Mucosa of stomach (tissue), 1 donor: Measurements from ENCODE around the gene CCDC170.
A peak's percentile ranks its signal among the peaks of the same experiment; 100 is the strongest.
"Not testable (repeated sequence)": the region's sequence is repeated elsewhere in the genome, so short reads cannot be mapped to it uniquely, and the experiment has no call there.

Source experiments
- H3K27me3 ChIP-seq: one replicate; pipeline ENCODE4 v1.7.0; 2013; ENCODE audit warnings: mild to moderate bottlenecking, low read length; ENCODE audit not compliant: control insufficient read depth, insufficient read depth
- H3K36me3 ChIP-seq: one replicate; pipeline ENCODE4 v1.7.0; 2013; ENCODE audit warnings: low read length; ENCODE audit not compliant: control insufficient read depth, insufficient read depth
- H3K4me1 ChIP-seq: one replicate; pipeline ENCODE4 v1.7.0; 2013; ENCODE audit warnings: mild to moderate bottlenecking, low read length; ENCODE audit not compliant: control insufficient read depth, insufficient read depth
- H3K4me3 ChIP-seq: one replicate; pipeline ENCODE4 v1.7.0; 2013; ENCODE audit warnings: low read length
- H3K9ac ChIP-seq: one replicate; pipeline ENCODE4 v1.7.0; 2013; ENCODE audit warnings: mild to moderate bottlenecking, low read length, moderate library complexity
- H3K9me3 ChIP-seq: one replicate; pipeline ENCODE4 v1.7.0; 2013; ENCODE audit warnings: mild to moderate bottlenecking, low read length, moderate library complexity; ENCODE audit not compliant: control insufficient read depth
- donor health status: Pancreatic carcinoma.

CCDC170 gene

DNA sequence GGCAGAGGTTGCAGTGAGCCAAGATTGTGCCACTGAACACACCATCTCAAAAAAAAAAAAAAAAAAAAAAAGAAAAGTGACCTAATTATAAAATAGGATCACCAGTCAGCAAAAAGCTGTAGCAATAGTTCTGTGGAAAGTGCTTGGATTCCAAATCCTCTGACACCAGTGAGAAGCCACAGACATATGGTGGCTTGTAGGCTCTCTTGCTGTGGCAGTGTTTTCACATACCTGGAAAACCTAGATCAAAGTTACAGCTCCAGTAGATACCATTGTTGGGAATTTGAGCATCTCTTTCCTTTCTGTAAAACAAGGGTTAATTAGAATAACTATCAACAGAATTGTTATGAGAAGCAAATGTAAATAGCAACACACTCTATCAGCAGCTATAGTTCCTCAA, 4.1 kb downstream of the CCDC170 start:
- Histone ChIP-seq H3K27me3 (no peaks in the 10 kb centered on the region), H3K9me3 (no peaks in the 10 kb centered on the region), H3K4me1 (peaks cover 22% of the 10 kb centered on the region), H3K4me3 (no peak overlapping the region), H3K36me3 (no peaks in the 10 kb centered on the region), H3K9ac (no peak overlapping the region)

DNA sequence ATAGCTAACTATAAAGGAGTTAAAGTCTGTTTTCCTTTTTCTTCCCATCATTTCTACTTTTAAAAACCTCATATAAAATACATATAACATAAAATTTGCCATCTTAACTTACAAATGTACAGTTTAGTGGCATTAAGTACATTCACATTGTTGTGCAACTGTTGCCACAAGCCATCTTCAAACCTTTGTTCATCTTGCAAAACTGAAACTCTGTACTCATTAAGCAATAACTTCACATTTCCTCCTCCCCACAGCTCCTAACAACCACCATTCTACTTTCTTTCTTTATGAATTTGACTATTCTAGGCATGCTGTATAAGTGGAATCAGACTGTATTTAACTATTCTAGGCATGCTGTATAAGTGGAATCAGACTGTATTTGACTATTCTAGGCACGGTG, 4.5 kb downstream of the CCDC170 start:
- Histone ChIP-seq H3K9me3 (no peaks in the 10 kb centered on the region), H3K4me1 (peaks cover 21% of the 10 kb centered on the region), H3K9ac (no peak overlapping the region), H3K36me3 (no peaks in the 10 kb centered on the region), H3K4me3 (no peak overlapping the region), H3K27me3 (no peaks in the 10 kb centered on the region)

DNA sequence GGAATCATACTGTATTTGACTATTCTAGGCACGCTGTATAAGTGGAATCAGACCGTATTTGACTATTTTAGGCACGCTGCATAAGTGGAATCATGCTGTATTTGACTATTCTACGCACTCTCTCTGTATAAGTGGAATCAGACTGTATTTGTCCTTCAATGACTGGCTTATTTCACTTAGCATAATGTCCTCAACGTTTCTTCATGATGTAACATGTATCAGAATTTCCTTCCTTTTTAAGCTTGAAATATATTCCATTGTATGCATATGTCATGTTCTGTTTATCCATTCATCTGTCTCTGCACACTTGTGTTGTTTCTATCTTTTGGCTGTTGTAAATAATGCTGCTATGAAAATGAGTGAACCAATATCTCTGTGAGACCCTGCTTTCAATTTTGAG, 5.7 kb downstream of the CCDC170 start:
- no peak overlapping the region for H3K9ac ChIP-seq
- peaks cover 24% of the 10 kb centered on the region for H3K4me1 ChIP-seq
- H3K9me3 ChIP-seq = no peaks in the 10 kb centered on the region
- no peaks in the 10 kb centered on the region for H3K27me3 ChIP-seq
- H3K36me3 ChIP-seq = no peaks in the 10 kb centered on the region
- no peak overlapping the region for H3K4me3 ChIP-seq

DNA sequence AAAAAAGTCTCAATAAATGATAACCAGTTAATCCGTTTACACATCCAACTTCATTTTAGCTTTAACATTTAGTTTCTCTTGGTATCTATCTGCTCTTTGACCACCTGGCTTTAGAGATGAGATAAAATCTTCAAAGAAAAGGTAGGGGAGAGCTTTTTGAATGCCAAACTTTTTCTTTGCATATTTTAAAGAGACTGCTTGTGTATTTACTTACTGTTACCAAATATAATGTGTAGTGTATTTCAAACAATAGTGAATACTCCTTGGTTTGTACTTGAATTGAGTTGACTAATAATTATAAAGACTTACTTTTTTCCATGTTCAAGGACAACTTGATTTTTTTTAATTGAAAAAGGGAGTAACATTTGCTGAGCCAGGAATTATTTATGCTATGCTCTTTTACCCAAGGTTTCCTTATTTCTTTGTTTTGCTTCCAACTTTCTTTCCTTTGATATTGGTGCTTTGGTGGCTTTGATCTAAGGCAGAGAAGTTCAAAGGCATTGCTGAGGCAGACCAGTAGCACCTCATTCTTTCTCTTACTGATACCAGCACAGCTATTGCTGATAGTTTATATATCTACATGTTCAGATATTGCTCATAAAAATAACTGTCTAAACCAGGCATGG, 7.8 kb downstream of the CCDC170 start:
- Histone ChIP-seq H3K9me3 (no peaks in the 10 kb centered on the region), H3K4me1 (peaks cover 16% of the 10 kb centered on the region), H3K27me3 (no peaks in the 10 kb centered on the region), H3K36me3 (no peaks in the 10 kb centered on the region), H3K9ac (no peak overlapping the region), H3K4me3 (no peak overlapping the region)

DNA sequence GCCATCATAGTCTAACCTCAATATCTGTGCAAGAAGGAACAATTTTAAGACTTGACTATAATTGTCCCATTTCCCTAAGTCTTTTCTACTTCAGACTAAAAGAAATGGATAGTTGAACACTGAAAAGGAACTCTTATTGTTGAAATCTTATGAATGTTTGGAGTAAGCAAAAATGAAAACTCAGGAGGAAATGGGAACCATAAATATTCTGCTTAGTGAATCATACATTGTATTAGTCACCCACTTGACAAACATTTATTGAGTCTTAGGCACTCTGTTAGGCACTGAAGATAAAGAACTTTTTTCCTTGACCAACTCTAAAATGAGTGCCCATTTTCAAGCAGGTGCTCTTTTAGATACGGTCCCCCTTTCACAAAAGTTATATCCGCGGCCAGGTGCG, 8.7 kb downstream of the CCDC170 start:
- Histone ChIP-seq H3K4me3 (no peak overlapping the region), H3K9ac (peak overlapping the region; percentile 47), H3K4me1 (peaks cover 16% of the 10 kb centered on the region), H3K27me3 (no peaks in the 10 kb centered on the region), H3K36me3 (no peaks in the 10 kb centered on the region), H3K9me3 (no peaks in the 10 kb centered on the region)

DNA sequence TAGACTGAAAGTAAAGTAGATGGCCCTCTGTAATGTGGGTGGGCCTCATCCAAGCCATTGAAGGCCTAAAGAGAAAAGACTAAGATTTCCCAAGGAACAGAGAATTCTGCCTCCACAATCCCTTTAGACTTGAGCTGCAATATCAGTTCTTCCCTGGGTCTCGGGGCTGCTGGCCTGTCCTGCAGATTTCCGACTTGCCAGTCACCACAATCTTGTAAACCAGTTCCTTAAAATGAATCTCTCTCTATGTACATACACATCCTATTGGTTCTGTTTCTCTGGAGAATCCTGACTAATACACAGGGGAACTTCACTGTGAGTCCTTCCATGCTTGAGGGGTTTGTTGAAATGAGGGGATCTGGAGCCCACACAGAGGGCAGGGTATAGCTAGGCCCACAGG, 12.9 kb downstream of the CCDC170 start:
- no peak overlapping the region for H3K4me3 ChIP-seq
- no peaks in the 10 kb centered on the region for H3K36me3 ChIP-seq
- no peak overlapping the region for H3K9ac ChIP-seq
- H3K9me3 ChIP-seq = no peaks in the 10 kb centered on the region
- no peaks in the 10 kb centered on the region for H3K27me3 ChIP-seq
- H3K4me1 ChIP-seq = peaks cover 12% of the 10 kb centered on the region

DNA sequence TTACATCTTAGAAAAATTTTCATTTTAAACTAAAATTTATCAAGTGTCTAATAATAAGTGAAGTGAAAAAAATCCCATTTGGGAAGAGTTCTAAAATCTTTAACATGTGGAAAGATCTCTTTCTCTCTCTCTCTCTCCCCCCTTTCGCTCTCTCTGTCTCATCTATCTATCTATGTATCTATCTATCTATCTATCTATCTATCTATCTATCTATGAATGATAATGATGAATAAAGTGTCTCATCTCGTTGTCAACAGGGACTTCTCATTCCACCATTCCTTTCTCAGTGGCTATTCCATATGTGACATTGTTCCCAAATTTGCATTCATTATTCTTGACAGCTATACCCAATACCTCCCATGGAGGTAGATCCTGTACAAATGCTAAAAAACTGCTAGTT, 15.2 kb downstream of the CCDC170 start:
- H3K36me3 ChIP-seq = no peaks in the 10 kb centered on the region
- H3K9me3 ChIP-seq = no peaks in the 10 kb centered on the region
- H3K4me3 ChIP-seq = no peak overlapping the region
- no peak overlapping the region for H3K9ac ChIP-seq
- no peaks in the 10 kb centered on the region for H3K4me1 ChIP-seq
- H3K27me3 ChIP-seq = no peaks in the 10 kb centered on the region

DNA sequence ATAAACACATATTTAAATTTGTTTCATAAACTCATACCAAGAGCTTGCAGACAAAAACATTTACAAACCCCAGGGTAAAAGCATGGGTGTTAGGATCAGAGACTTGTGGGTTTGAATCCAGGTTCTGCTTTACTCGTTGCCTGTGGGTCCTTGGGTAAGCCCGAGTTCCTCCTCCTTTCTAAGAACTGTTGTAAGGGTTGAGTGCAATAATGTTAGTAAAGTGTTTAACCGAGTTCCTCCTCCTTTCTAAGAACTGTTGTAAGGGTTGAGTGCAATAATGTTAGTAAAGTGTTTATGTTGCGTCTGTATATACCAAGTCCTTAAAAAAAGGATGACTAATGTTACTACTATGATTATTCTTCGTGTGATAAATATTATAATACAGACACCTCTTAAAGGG, 18.7 kb downstream of the CCDC170 start:
- H3K27me3 ChIP-seq = no peaks in the 10 kb centered on the region
- no peaks in the 10 kb centered on the region for H3K4me1 ChIP-seq
- H3K4me3 ChIP-seq = no peak overlapping the region
- H3K36me3 ChIP-seq = no peaks in the 10 kb centered on the region
- no peak overlapping the region for H3K9ac ChIP-seq
- H3K9me3 ChIP-seq = no peaks in the 10 kb centered on the region

DNA sequence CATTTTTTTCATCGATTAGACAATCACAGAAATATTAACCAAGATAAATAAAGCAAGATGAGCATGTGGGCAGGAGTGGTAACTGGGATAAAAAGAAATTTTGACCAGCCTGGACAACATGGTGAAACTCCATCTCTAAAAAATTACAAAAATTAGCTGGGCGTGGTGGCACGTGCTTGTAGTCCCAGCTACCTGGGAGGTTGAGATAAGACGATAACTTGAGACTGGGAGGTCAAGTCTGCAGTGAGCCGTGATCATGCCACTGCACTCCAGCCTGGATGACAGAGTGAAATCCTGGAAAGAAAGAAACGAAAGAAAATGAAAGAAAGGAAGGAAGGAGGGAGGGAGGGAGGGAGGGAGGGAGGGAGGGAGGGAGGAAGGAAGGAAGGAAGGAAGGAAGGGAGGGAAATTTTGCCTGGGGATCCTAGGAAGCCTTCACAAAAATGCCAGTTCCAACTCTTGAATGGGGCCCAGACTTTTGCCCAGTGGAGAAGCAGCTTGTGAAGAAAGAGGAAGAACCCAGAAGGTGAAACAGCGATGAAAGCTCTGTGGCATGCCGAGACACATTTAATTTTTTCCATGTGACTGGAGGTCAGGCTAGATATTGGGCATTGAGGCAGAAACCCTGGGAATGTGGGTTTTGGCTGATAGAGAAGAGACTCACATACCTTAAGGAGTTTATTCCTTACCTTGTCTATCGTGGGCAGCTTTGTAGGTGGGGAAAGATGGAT, 20.3 kb downstream of the CCDC170 start:
- Histone ChIP-seq H3K9me3 (no peaks in the 10 kb centered on the region), H3K36me3 (no peaks in the 10 kb centered on the region), H3K4me3 (no peak overlapping the region), H3K4me1 (no peaks in the 10 kb centered on the region), H3K27me3 (no peaks in the 10 kb centered on the region), H3K9ac (no peak overlapping the region)

DNA sequence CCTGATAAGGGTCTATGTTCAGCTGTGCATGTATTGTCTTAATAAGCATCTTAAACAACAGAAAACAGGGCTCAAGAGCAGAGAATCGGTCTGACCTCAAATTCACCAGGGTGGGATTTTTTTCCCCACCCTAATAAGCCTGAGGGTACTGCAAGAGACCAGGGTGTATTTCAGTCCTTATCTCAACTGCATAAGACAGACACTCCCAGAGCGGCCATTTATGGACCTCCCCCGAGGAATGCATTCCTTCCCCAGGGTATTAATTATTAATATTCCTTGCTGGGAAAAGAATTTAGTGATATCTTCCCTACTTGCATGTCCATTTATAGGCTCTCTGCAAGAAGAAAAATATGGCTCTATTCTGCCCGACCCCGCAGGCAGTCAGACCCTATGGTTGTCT, 25.2 kb downstream of the CCDC170 start:
- not testable (repeated sequence) for H3K9ac ChIP-seq, H3K4me1 ChIP-seq, H3K9me3 ChIP-seq, H3K36me3 ChIP-seq, H3K4me3 ChIP-seq, H3K27me3 ChIP-seq

DNA sequence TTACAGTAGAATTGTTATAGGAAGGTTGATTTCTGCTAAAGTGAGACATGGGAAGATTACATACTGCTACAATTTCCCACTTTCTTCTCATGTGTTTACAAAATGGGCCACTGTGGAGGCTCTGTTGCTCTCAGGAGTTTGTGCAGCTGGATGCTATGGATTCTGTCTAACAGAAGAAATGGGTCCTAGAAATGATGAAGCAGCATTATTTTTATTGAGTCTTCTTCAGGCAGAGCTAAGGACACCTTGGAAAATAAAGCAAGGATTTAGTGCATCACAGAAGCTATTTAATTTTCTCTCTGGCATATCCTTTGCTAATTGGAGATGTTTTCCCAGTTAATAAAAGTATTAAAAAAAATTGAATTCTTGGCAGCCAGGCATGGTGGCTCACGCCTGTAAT, 29.2 kb downstream of the CCDC170 start:
- Histone ChIP-seq H3K9me3 (no peaks in the 10 kb centered on the region), H3K9ac (no peak overlapping the region), H3K4me3 (no peak overlapping the region), H3K36me3 (no peaks in the 10 kb centered on the region), H3K4me1 (no peaks in the 10 kb centered on the region), H3K27me3 (no peaks in the 10 kb centered on the region)

DNA sequence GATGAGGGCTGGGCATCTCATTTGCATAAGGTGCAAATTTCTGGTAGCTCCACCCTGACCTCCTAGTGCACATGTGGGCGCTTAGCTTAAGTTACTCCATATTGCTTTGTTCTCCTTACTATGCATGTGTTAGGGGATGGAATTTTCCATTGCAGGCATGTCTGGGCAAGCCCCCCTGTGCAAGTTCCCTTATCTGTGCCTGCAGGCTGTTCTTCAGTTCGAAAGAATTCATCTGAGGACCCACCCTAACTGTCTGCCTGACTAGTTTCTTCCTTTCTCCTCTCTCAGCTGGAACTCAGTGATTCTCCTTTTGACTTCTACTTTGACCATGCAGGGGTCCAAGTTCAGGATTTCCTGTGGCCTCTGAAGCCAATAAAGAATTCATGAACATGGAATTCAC, 30.2 kb downstream of the CCDC170 start:
- H3K9me3 ChIP-seq = no peaks in the 10 kb centered on the region

More for the DNA sequence above, 30.2 kb downstream of the CCDC170 start:
- Histone ChIP-seq H3K9ac (no peak overlapping the region), H3K4me3 (no peak overlapping the region), H3K27me3 (no peaks in the 10 kb centered on the region), H3K36me3 (no peaks in the 10 kb centered on the region), H3K4me1 (no peaks in the 10 kb centered on the region)
